K562 (cell line): ENCODE data around the gene AHCYL2. TPM values are rescaled to one million over a fixed set of nuclear protein-coding genes. Genes with fewer than 3 reads are reported as not detected.

Experiments
- ATAC-seq: fragments of 200-7000 bp; cut with Tn5 transposase; 3 replicates; pipeline ENCODE4 v1.9.1; 2020; ENCODE audit warnings: moderate library complexity
- BruUV-seq: library from RNA; stranded (reverse); fragments of 400-500 nt; replicated peaks from 2 replicates; lab custom pipeline; 2021; lab: Mats Ljungman, UMichigan
- CTCF ChIA-PET: fragments of 300-600 bp; formaldehyde crosslinking; extraction: SDS; loops from one replicate; lab custom pipeline; 2021; ENCODE audit warnings: low intra/inter-chr PET ratio; lab: Yijun Ruan, JAX
- POLR2A ChIA-PET: fragments of 300-600, 350-650 bp; sonication (Branson Sonifier 250); formaldehyde crosslinking; extraction: SDS; loops from one replicate; lab custom pipeline; 2021; ENCODE audit warnings: antibody characterized with exemption, inconsistent platforms; lab: Yijun Ruan, JAX
- DNase-seq, 4 experiments: peaks; one replicate each; pipeline versions ENCODE4 v3.0.0 to v3.0.0-alpha.2; 2011 to 2018; ENCODE audit warnings: low spot score in 3 of 4, mixed read lengths in 3 of 4; ENCODE audit errors: extremely low read depth in 1 of 4
- FAIRE-seq: peaks from 2 replicates; lab custom pipeline; 2011; peaks lifted over from hg19 to GRCh38; lab: Jason Lieb, UNC
- H2AFZ ChIP-seq: 2 replicates; pipeline ENCODE4 v1.6.0; 2011; ENCODE audit warnings: low read depth, low read length, control low read depth, inconsistent platforms
- H3K27ac ChIP-seq: fragments of 200-600 bp; 3 replicates; pipeline ENCODE4 v1.8.0; 2011; ENCODE audit warnings: low read depth, mild to moderate bottlenecking, control low read depth, inconsistent platforms, low read length, moderate library complexity, mixed read lengths; ENCODE audit errors: extremely low read depth
- H3K27me3 ChIP-seq, 2 experiments: fragments of 300-600 bp in 1 of 2; 2 replicates in 1 of 2; 3 replicates in 1 of 2; pipeline versions ENCODE4 v1.6.0 to v1.8.0; 2011; ENCODE audit warnings: inconsistent platforms in 2 of 2, low read length in 2 of 2, mild to moderate bottlenecking in 1 of 2, mixed read lengths in 1 of 2, moderate library complexity in 1 of 2; ENCODE audit not compliant: control insufficient read depth in 2 of 2, insufficient read depth in 2 of 2
- H3K36me3 ChIP-seq: fragments of 300-600 bp; 3 replicates; pipeline ENCODE4 v1.8.0; 2011; ENCODE audit warnings: mild to moderate bottlenecking, low read length, inconsistent platforms; ENCODE audit not compliant: control insufficient read depth, insufficient read depth
- H3K4me1 ChIP-seq, 2 experiments: fragments of 200-600 bp in 1 of 2; replicated peaks in 1 of 2; 2 replicates in 1 of 2; 3 replicates in 1 of 2; pipeline versions ENCODE4 v1.5.1 to v1.8.0; 2011; ENCODE audit warnings: inconsistent platforms in 2 of 2, low read length in 2 of 2, mild to moderate bottlenecking in 1 of 2, mixed read lengths in 1 of 2, moderate library complexity in 1 of 2; ENCODE audit not compliant: control insufficient read depth in 2 of 2, insufficient read depth in 2 of 2
- H3K4me2 ChIP-seq: 2 replicates; pipeline ENCODE4 v1.6.1; 2011; ENCODE audit warnings: low read length, control low read depth, inconsistent platforms, mixed read lengths; ENCODE audit not compliant: insufficient read depth
- H3K4me3 ChIP-seq: fragments of 200-600 bp; sonication (generic), shearing (Covaris generic); 2 replicates; pipeline ENCODE4 v1.5.1; 2016; ENCODE audit warnings: control low read depth, inconsistent platforms
- H3K79me2 ChIP-seq: fragments of 200-600 bp; 3 replicates; pipeline ENCODE4 v1.8.0; 2011; ENCODE audit warnings: low read length, inconsistent platforms; ENCODE audit not compliant: control insufficient read depth, insufficient read depth
- H3K9ac ChIP-seq, 2 experiments: 2 replicates each; pipeline versions ENCODE4 v1.6.0 to v1.6.1; 2011; ENCODE audit warnings: low read depth in 2 of 2, low read length in 2 of 2, control low read depth in 1 of 2, inconsistent platforms in 1 of 2, mild to moderate bottlenecking in 1 of 2, mixed read lengths in 1 of 2; ENCODE audit not compliant: insufficient read depth in 1 of 2
- H3K9me1 ChIP-seq: one replicate; pipeline ENCODE4 v1.6.0; 2011; ENCODE audit warnings: inconsistent platforms, mild to moderate bottlenecking, low read length, moderate library complexity; ENCODE audit not compliant: control insufficient read depth, insufficient read depth
- H3K9me3 ChIP-seq: replicated peaks from 2 replicates; pipeline ENCODE4 v1.5.1; 2011; ENCODE audit warnings: low read depth, low read length, inconsistent platforms; ENCODE audit not compliant: control insufficient read depth, insufficient read depth
- H4K20me1 ChIP-seq: replicated peaks from 2 replicates; pipeline ENCODE4 v1.6.1; 2011; ENCODE audit warnings: low read length, inconsistent platforms, mixed read lengths; ENCODE audit not compliant: control insufficient read depth, insufficient read depth
- ARID1B ChIP-seq: fragments of 450-650 bp; IDR thresholded peaks from 2 replicates; pipeline ENCODE4 v1.6.1; 2016; ENCODE audit warnings: antibody characterized with exemption, mild to moderate bottlenecking, inconsistent platforms
- CBFA2T3 ChIP-seq: fragments of 450-650 bp; IDR thresholded peaks from 2 replicates; pipeline ENCODE4 v1.6.1; 2017
- FOS ChIP-seq: IDR thresholded peaks from 3 replicates; pipeline ENCODE4 v1.6.1; 2011; ENCODE audit not compliant: insufficient read length; ENCODE audit errors: extremely low read depth
- GTF2B ChIP-seq: IDR thresholded peaks from 2 replicates; pipeline ENCODE4 v1.6.1; 2011; ENCODE audit not compliant: insufficient read length; ENCODE audit errors: extremely low read depth
- NFRKB ChIP-seq: fragments of 450-650 bp; IDR thresholded peaks from 2 replicates; pipeline ENCODE4 v1.6.1; 2016; ENCODE audit warnings: low read depth
- RNF2 ChIP-seq: sonication (generic); IDR thresholded peaks from 2 replicates; pipeline ENCODE4 v1.6.1; 2016
- SRSF9 ChIP-seq: fragments of 200-400 bp; formaldehyde crosslinking; IDR thresholded peaks from 2 replicates; pipeline ENCODE4 v1.6.1; 2017; ENCODE audit warnings: low read depth, low read length, borderline replicate concordance
- YY1 ChIP-seq, 3 experiments: IDR thresholded peaks; 2 replicates each; pipeline ENCODE4 v1.6.1; 2011; ENCODE audit warnings: low read length in 2 of 3, mild to moderate bottlenecking in 2 of 3, moderate library complexity in 2 of 3, borderline replicate concordance in 1 of 3, control low read depth in 1 of 3, low read depth in 1 of 3; ENCODE audit not compliant: insufficient read depth in 3 of 3, insufficient replicate concordance in 2 of 3, control insufficient read depth in 1 of 3, insufficient read length in 1 of 3; ENCODE audit errors: extremely low read depth in 1 of 3
- ZNF140 ChIP-seq: fragments of 250-450 bp; sonication (Bioruptor Pico); IDR thresholded peaks from 2 replicates; pipeline ENCODE4 v1.8.0; 2021; ENCODE audit warnings: moderate library complexity, mild to moderate bottlenecking, inconsistent platforms
- ZNF408 ChIP-seq: fragments of 250-450 bp; sonication (Bioruptor Pico); IDR thresholded peaks from 2 replicates; pipeline ENCODE4 v1.4.0; 2020; ENCODE audit warnings: low read depth, mild to moderate bottlenecking, moderate library complexity
- ZNF431 ChIP-seq: sonication (generic); formaldehyde crosslinking; IDR thresholded peaks from 2 replicates; pipeline ENCODE4 v1.8.0; 2022; ENCODE audit warnings: mild to moderate bottlenecking, missing genetic modification reagents
- WGBS: fragments of 100-300 bp; shearing (Covaris generic); methylation state at CpG from one replicate; pipeline ENCODE4 v1.1.6; 2016; ENCODE audit warnings: low coverage, mixed read lengths; ENCODE audit not compliant: insufficient coverage; ENCODE audit errors: missing lambda C conversion rate; 5-methylcytosine and 5-hydroxymethylcytosine counted together
- in situ Hi-C: fragments of 300-500 bp; cut with MboI; formaldehyde crosslinking; loops from 4 replicates; pipeline ENCODE4 v1.15.0; 2018; ENCODE audit warnings: inconsistent platforms, mixed read lengths
- intact Hi-C: fragments of 100-400 bp; cut with micrococcal nuclease; formaldehyde crosslinking; loops from 2 replicates; pipeline ENCODE4 v1.14.2; 2022
- polyA plus RNA-seq, 8 experiments: library from polyadenylated mRNA; depleted of rRNA in 4 of 8; stranded (reverse) in 5 of 8; unstranded in 3 of 8; fragments of >200 nt; fragmentation: Nextera tagmentation in 2 of 8; fragmentation: Illumina TruSeq in 1 of 8; extraction: Ambion mirVana in 2 of 8; extraction: Trizol in 1 of 8; gene quantifications; 2 replicates each; pipeline versions ENCODE4 v1.2.1 to v1.2.3, GENCODE V29; 2011 to 2014; ENCODE audit warnings: inconsistent platforms in 1 of 8, missing spikeins in 1 of 8
- total RNA-seq, 7 experiments: library from RNA; depleted of rRNA in 6 of 7; stranded (reverse); fragments of >200 nt in 6 of 7; fragmentation: Illumina TruSeq in 2 of 7; extraction: Trizol in 2 of 7; gene quantifications; 2 replicates each; pipeline versions ENCODE4 v1.2.1 to v1.2.3, GENCODE V29; 2011 to 2021; ENCODE audit warnings: low replicate concordance in 1 of 7
- TF ChIP-seq, protein P1 (sequence below): fragments of 250-450 bp; sonication (Bioruptor Pico); IDR thresholded peaks from 2 replicates; pipeline ENCODE4 v1.5.1; 2021; ENCODE audit warnings: mild to moderate bottlenecking
- TF ChIP-seq, protein P2 (sequence below), 2 experiments: fragments of 450-650 bp; IDR thresholded peaks; 2 replicates each; pipeline ENCODE4 v1.6.1; 2018; ENCODE audit warnings: mild to moderate bottlenecking in 2 of 2, low read depth in 1 of 2; ENCODE audit not compliant: partially characterized antibody in 2 of 2
- TF ChIP-seq, protein P3 (sequence below): fragments of 250-450 bp; sonication (Bioruptor Pico); IDR thresholded peaks from 2 replicates; pipeline ENCODE4 v1.8.0; 2021; ENCODE audit warnings: borderline replicate concordance, mild to moderate bottlenecking, moderate library complexity; ENCODE audit not compliant: poor library complexity, severe bottlenecking

Gene AHCYL2
- total and polyA plus RNA-seq, 9 of the 15 experiments (the other 6 are each of a cell fraction or from before 2014, with no cell fraction given): 0.93 to 10.5 (median 5.2) TPM

GRCh38 chr7:129388333-129389098 is 163.7 kb downstream of the AHCYL2 start:
- Histone ChIP-seq H3K9me1 (no peaks in the 10 kb centered on the region), H3K4me2 (no peak overlapping the region), H3K9ac (no peak overlapping the region), H3K9me3 (no peaks in the 10 kb centered on the region), H4K20me1 (no peaks in the 10 kb centered on the region), H3K36me3 (no peaks in the 10 kb centered on the region), H3K27ac (no peak overlapping the region), H3K27me3 (no peaks in the 10 kb centered on the region), H3K4me1 (no peaks in the 10 kb centered on the region), H3K4me3 (no peak overlapping the region), H3K79me2 (no peaks in the 10 kb centered on the region), H2AFZ (peak overlapping the region; percentile 9; the same call in 1 of the 2 replicates)
- FAIRE-seq: no peak
- no peak; the same call in 2 of the 3 replicates for ATAC-seq
- intact Hi-C loops (no loop called here), in situ Hi-C loops (no loop called here)
- 47% methylated on average over 8 of the region's 8 CpGs for WGBS
- DNase-seq: no peak
- no TSS peak for BruUV-seq
- POLR2A ChIA-PET: interaction anchor here (0.6 to 3.6 kb wide), 11 partner anchors 8 to 1064 kb away, joined by 3 to 12 read pairs (median 4); no protein-coding TSS in a partner anchor
- CTCF ChIA-PET: no interaction called here
- TF ChIP-seq CBFA2T3: no peak
- TF ChIP-seq, protein P1, sequence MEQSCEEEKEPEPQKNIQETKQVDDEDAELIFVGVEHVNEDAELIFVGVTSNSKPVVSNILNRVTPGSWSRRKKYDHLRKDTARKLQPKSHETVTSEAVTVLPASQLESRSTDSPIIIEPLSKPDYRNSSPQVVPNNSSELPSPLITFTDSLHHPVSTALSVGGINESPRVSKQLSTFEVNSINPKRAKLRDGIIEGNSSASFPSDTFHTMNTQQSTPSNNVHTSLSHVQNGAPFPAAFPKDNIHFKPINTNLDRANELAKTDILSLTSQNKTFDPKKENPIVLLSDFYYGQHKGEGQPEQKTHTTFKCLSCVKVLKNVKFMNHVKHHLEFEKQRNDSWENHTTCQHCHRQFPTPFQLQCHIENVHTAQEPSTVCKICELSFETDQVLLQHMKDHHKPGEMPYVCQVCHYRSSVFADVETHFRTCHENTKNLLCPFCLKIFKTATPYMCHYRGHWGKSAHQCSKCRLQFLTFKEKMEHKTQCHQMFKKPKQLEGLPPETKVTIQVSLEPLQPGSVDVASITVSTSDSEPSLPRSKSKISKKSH (CRISPR knock-in tag): no peak
- no peak for TF ChIP-seq NFRKB
- TF ChIP-seq ZNF431: no peak
- no peak for TF ChIP-seq GTF2B
- TF ChIP-seq, protein P2, sequence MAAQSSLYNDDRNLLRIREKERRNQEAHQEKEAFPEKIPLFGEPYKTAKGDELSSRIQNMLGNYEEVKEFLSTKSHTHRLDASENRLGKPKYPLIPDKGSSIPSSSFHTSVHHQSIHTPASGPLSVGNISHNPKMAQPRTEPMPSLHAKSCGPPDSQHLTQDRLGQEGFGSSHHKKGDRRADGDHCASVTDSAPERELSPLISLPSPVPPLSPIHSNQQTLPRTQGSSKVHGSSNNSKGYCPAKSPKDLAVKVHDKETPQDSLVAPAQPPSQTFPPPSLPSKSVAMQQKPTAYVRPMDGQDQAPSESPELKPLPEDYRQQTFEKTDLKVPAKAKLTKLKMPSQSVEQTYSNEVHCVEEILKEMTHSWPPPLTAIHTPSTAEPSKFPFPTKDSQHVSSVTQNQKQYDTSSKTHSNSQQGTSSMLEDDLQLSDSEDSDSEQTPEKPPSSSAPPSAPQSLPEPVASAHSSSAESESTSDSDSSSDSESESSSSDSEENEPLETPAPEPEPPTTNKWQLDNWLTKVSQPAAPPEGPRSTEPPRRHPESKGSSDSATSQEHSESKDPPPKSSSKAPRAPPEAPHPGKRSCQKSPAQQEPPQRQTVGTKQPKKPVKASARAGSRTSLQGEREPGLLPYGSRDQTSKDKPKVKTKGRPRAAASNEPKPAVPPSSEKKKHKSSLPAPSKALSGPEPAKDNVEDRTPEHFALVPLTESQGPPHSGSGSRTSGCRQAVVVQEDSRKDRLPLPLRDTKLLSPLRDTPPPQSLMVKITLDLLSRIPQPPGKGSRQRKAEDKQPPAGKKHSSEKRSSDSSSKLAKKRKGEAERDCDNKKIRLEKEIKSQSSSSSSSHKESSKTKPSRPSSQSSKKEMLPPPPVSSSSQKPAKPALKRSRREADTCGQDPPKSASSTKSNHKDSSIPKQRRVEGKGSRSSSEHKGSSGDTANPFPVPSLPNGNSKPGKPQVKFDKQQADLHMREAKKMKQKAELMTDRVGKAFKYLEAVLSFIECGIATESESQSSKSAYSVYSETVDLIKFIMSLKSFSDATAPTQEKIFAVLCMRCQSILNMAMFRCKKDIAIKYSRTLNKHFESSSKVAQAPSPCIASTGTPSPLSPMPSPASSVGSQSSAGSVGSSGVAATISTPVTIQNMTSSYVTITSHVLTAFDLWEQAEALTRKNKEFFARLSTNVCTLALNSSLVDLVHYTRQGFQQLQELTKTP (IDR thresholded peaks at IDR 0.05; ENCODE audit: low read depth in 1 of 2, partially characterized antibody in 2 of 2): no peak
- no peak for TF ChIP-seq ZNF408 (CRISPR knock-in tag)
- no peak for TF ChIP-seq SRSF9
- no peak for TF ChIP-seq YY1 (IDR thresholded peaks at IDR 0.05; ENCODE audit: borderline replicate concordance in 1 of 3, control insufficient read depth in 1 of 3, extremely low read depth in 1 of 3, insufficient read depth in 3 of 3, insufficient read length in 1 of 3, insufficient replicate concordance in 2 of 3, low read depth in 1 of 3, low read length in 2 of 3)
- no peak for TF ChIP-seq ZNF140
- no peak for TF ChIP-seq FOS
- TF ChIP-seq RNF2: no peak
- no peak for TF ChIP-seq ARID1B
- TF ChIP-seq, protein P3, sequence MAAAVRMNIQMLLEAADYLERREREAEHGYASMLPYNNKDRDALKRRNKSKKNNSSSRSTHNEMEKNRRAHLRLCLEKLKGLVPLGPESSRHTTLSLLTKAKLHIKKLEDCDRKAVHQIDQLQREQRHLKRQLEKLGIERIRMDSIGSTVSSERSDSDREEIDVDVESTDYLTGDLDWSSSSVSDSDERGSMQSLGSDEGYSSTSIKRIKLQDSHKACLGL (CRISPR knock-in tag): no peak
